Coronary artery (tissue), 2 donors: ENCODE data around the gene RRP8.

Experiments used
- DNase-seq: peaks from one replicate; pipeline ENCODE4 v3.0.0-alpha.2; 2017; ENCODE audit warnings: low spot score
- H3K27ac ChIP-seq, 2 donors: fragments of 200-600 bp; sonication (generic); one replicate each; pipeline ENCODE4 v1.5.1; 2016 to 2019
- H3K4me3 ChIP-seq: fragments of 200-600 bp; sonication (generic); 2 replicates; pipeline ENCODE4 v1.5.1; 2016; ENCODE audit warnings: mild to moderate bottlenecking, moderate library complexity
- TF ChIP-seq, protein P1 (sequence below): fragments of 200-600 bp; sonication (generic); IDR thresholded peaks from one replicate; pipeline ENCODE4 v1.5.1; 2019; ENCODE audit warnings: antibody characterized with exemption

Gene RRP8

DNA sequence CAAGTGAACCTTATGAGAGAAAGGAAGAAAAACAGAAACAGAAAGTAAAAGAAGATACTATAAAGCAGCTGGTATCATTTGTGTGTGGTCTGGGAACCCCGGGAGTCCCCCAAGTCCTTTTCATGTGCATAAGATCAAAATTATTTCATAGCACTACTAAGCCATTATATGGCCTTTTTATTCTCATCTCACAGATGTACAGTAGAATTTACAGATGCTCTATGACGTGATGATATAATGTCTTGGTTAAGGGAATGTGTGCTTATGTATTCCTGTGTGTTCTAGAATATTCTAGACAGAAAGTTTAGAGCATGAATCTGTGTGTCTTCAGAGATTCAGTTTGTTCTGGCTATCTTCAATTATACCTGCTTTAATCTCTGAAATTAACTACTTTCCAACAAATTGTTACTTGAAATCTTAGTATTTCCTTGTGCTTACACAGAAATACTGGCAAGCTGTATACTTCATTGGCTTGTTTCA lies 24.4 kb upstream of the RRP8 start:
- no peak for DNase-seq
- H3K4me3 ChIP-seq = no peak overlapping the region
- TF ChIP-seq, protein P1, sequence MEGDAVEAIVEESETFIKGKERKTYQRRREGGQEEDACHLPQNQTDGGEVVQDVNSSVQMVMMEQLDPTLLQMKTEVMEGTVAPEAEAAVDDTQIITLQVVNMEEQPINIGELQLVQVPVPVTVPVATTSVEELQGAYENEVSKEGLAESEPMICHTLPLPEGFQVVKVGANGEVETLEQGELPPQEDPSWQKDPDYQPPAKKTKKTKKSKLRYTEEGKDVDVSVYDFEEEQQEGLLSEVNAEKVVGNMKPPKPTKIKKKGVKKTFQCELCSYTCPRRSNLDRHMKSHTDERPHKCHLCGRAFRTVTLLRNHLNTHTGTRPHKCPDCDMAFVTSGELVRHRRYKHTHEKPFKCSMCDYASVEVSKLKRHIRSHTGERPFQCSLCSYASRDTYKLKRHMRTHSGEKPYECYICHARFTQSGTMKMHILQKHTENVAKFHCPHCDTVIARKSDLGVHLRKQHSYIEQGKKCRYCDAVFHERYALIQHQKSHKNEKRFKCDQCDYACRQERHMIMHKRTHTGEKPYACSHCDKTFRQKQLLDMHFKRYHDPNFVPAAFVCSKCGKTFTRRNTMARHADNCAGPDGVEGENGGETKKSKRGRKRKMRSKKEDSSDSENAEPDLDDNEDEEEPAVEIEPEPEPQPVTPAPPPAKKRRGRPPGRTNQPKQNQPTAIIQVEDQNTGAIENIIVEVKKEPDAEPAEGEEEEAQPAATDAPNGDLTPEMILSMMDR = no peak
- no peak overlapping the region for H3K27ac ChIP-seq

DNA sequence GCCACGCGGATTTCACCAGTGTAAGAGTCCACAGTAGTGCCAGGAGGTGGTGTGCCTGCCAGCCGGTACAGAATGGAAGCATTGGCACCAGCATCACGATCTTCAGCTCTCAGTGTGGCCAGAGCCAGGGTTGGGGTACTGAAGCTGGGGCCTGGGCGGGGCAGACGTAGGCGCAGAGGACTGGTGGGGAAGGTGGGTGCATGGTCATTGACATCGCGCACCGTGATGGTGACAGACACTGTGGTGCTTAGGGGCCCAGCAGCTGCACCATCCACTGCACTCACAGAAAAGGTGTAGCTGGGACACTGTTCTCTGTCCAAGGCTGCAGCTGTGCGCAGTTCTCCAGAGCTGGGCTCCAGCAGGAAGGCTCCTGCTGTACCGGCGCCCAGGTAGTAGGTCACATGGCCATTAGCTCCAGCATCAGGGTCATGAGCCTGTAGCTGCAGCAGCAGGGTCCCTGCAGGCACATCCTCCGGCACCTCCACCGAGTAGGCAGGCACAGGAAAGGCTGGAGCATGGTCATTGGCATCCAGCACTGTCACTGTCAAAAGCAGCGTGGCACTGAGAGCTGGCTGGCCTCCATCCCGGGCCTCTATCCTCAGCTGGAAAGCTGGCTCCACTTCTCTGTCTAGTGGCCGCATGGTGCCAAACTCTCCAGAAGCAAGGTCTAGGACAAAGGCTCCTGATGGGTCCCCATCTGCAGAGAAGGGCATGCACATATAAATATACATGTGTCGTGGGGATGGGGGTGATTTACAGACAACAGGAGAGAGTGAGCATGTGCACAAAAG lies 23.8 kb upstream of the RRP8 start:
- no peak overlapping the region for H3K27ac ChIP-seq
- TF ChIP-seq, protein P1 = no peak
- H3K4me3 ChIP-seq = no peak overlapping the region
- DNase-seq = no peak

DNA sequence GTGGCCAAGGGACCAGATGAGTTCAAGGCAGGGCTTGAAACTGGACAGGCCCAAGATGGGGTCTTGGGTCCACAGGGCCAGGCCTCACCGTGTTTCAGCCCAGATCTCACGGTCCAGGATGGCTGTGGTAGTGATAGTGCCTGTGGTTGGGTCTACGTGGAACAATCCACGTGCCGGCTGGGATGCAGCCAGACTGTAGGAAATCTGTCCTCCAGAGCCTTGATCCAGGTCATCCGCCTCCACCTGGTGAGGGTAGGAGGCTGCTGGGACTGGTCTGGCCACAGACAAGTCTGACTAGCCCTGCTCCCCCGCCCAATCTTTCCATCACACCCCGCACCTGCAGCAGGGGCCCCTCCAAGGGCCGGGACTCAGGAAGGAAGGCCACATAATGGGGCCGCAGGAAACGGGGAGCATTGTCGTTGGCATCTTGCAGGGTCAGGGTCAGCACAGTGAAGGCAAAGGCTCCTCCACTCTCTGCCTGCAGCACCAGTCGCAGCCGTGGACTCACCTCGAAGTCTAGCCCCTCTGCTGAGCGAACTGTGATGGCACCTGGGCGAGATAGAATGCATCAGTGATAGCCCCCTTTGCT lies 22.5 kb upstream of the RRP8 start:
- TF ChIP-seq, protein P1 = no peak
- Histone ChIP-seq H3K4me3 (no peak overlapping the region), H3K27ac (no peak overlapping the region)
- DNase-seq = no peak

DNA sequence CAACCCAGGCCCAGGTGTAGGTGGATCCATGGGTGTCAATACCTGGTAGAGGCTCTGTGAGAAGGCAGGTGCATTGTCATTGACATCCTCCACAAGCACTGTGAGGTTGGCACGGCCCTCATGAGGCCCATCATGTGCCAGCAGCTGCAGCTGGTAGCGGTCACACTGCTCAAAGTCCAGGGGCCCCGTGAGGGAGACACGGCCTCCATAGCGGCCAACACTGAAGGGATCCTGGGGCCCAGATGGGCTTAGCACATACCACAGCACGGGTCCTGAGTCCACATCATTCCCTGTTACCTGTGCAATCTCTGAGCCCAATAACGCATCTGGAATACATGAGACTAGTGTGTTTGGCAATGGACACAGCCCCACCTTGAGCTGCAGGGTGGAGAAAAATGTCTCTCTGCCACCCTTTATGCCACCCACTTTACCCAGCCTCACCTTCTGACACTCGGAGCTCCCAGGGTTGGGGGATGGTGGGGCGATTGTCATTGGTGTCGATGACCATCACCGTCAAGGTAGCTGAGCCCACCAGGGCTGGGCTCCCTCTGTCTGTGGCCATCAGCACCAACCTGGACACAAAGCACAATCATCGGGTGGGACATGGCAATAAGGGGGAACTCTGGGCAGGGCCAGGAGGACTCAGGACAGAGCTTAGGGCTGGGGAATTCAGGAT lies 21.9 kb upstream of the RRP8 start:
- TF ChIP-seq, protein P1 = no peak
- no peak for DNase-seq
- Histone ChIP-seq H3K27ac (no peak overlapping the region), H3K4me3 (no peak overlapping the region)

DNA sequence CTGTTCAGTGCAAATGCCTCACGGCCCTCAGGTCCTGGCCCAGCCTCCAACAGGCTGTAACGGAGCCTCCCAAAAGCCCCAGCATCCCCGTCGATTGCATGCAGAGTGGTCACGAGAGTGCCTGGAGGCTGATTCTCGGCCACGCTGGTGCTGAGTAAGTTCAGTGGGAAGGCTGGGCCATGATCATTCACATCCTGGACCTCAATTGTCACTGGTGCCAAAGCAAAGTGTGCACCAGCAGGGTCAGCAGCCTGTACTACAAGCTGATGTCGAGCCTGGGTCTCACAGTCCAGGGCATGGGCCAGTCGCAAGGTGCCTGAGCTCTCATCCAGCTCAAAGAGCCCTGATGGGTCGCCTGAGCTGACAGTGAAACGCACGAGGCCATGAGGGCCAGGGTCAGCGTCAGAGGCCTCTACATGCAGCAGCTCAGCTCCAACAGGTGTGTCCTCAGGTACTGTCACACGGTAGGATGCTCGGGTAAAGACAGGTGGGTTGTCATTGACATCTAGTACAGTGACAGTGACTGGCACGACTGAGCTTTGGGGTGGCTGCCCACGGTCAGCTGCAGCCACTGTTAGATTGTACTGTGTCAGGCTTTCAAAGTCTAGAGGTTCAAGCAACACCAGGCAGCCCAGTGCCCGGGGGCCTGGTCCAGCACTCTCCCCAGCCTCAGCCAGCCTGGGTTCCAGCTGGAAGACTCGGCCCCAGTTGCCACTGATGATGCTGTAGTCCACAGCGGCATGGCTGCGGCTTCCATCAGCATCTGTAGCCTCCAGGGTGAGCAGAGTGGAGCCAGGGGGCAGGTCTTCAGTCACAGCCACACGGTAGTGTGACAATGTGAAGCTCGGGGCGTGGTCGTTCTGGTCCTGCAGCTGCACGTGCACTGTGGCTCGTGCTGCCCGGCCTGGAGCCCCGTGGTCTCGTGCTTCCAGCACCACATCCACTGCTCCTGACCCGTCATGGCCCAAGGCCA lies 20.3 kb upstream of the RRP8 start:
- Histone ChIP-seq H3K27ac (no peak overlapping the region), H3K4me3 (no peak overlapping the region)
- TF ChIP-seq, protein P1 = no peak
- no peak for DNase-seq
